WERI-Rb-1 (cell line): ENCODE data around the gene RPL35.
"Not testable (repeated sequence)": the region's sequence is repeated elsewhere in the genome, so short reads cannot be mapped to it uniquely, and the experiment has no call there.

Experiments used
- DNase-seq: peaks from one replicate; pipeline ENCODE4 v3.0.0-alpha.2; 2020
- H3K27ac ChIP-seq: fragments of 250-450 bp; sonication (Bioruptor Pico); 2 replicates; pipeline ENCODE4 v1.5.1; 2020; ENCODE audit warnings: mild to moderate bottlenecking, moderate library complexity
- H3K27me3 ChIP-seq: fragments of 250-450 bp; sonication (Bioruptor Pico); 2 replicates; pipeline ENCODE4 v1.5.1; 2021; ENCODE audit warnings: mild to moderate bottlenecking, low read depth, moderate library complexity; ENCODE audit not compliant: insufficient read depth, severe bottlenecking
- H3K36me3 ChIP-seq: fragments of 250-450 bp; sonication (Bioruptor Pico); 2 replicates; pipeline ENCODE4 v1.5.1; 2020; ENCODE audit warnings: mild to moderate bottlenecking, moderate library complexity
- H3K4me3 ChIP-seq: 2 replicates; pipeline ENCODE4 v1.5.1; 2011; ENCODE audit warnings: low read depth, mild to moderate bottlenecking, control low read depth, low read length
- H3K9me3 ChIP-seq: fragments of 250-450 bp; sonication (Bioruptor Pico); 2 replicates; pipeline ENCODE4 v1.5.1; 2021; ENCODE audit warnings: mild to moderate bottlenecking, moderate library complexity; ENCODE audit not compliant: severe bottlenecking
- TF ChIP-seq, protein P1 (sequence below): IDR thresholded peaks from 2 replicates; pipeline ENCODE4 v1.5.1; 2011; ENCODE audit warnings: low read depth, mild to moderate bottlenecking, control low read depth, inconsistent platforms, low read length

The RPL35 gene

GRCh38 chr9:124844291-124844690 is 17.5 kb downstream of the RPL35 start:
- H3K27me3 ChIP-seq = no peaks in the 10 kb centered on the region
- TF ChIP-seq, protein P1, sequence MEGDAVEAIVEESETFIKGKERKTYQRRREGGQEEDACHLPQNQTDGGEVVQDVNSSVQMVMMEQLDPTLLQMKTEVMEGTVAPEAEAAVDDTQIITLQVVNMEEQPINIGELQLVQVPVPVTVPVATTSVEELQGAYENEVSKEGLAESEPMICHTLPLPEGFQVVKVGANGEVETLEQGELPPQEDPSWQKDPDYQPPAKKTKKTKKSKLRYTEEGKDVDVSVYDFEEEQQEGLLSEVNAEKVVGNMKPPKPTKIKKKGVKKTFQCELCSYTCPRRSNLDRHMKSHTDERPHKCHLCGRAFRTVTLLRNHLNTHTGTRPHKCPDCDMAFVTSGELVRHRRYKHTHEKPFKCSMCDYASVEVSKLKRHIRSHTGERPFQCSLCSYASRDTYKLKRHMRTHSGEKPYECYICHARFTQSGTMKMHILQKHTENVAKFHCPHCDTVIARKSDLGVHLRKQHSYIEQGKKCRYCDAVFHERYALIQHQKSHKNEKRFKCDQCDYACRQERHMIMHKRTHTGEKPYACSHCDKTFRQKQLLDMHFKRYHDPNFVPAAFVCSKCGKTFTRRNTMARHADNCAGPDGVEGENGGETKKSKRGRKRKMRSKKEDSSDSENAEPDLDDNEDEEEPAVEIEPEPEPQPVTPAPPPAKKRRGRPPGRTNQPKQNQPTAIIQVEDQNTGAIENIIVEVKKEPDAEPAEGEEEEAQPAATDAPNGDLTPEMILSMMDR = no peak
- DNase-seq = no peak
- H3K27ac ChIP-seq = no peak overlapping the region
- H3K4me3 ChIP-seq = no peak overlapping the region
- no peaks in the 10 kb centered on the region for H3K36me3 ChIP-seq
- no peaks in the 10 kb centered on the region for H3K9me3 ChIP-seq

- Histone ChIP-seq H3K4me3 (no peak overlapping the region), H3K9me3 (no peaks in the 10 kb centered on the region), H3K27ac (no peak overlapping the region), H3K36me3 (no peaks in the 10 kb centered on the region), H3K27me3 (no peaks in the 10 kb centered on the region)
- TF ChIP-seq, protein P1 = no peak
- no peak for DNase-seq
Measured at GRCh38 chr9:124843456-124844034, 18.2 kb downstream of the RPL35 start.

- DNase-seq = no peak
- Histone ChIP-seq H3K4me3 (no peak overlapping the region), H3K27ac (no peak overlapping the region), H3K27me3 (no peaks in the 10 kb centered on the region), H3K36me3 (no peaks in the 10 kb centered on the region), H3K9me3 (no peaks in the 10 kb centered on the region)
- TF ChIP-seq, protein P1 = no peak
Measured at GRCh38 chr9:124841075-124841821, 20.5 kb downstream of the RPL35 start.

- Histone ChIP-seq H3K36me3 (no peaks in the 10 kb centered on the region), H3K27me3 (no peaks in the 10 kb centered on the region), H3K9me3 (no peaks in the 10 kb centered on the region), H3K27ac (no peak overlapping the region), H3K4me3 (no peak overlapping the region)
- no peak for DNase-seq
- TF ChIP-seq, protein P1 = peak; percentile 57
Measured at GRCh38 chr9:124840300-124840833, 21.4 kb downstream of the RPL35 start.

DNA sequence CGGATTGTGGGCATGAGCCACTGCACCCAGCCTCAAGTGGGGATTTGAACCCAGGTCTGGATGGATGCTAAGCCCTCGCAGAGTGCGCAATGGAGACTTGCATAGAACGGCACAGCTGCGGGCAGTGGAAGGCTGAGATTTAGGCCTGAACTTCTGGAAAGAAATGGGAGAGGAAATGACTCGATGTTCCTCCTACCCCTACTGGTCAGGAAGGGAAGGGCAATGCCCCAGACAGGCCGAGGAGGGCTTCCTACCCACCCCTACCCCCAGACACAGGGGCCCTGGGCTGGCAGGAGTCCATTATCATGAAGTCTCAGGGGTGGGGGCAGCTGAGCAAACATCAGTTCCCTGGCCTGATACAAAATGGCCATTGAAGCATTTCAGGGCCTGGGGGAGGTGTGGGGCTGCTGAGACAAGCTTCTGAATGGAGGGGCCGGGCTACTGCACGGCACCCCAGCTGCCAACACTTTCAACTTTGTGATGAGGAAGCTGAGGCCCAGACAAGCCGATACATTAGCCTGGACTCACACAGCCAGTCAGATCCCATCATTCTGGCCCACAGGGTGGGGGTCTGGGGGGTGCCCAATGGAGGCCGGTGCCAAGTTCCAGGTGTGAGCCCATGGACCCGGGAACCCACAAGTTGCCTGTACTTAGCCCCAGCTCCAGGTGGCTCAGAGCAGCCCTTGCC is 22.0 kb downstream of the RPL35 start:
- H3K27ac ChIP-seq = no peak overlapping the region

DNA sequence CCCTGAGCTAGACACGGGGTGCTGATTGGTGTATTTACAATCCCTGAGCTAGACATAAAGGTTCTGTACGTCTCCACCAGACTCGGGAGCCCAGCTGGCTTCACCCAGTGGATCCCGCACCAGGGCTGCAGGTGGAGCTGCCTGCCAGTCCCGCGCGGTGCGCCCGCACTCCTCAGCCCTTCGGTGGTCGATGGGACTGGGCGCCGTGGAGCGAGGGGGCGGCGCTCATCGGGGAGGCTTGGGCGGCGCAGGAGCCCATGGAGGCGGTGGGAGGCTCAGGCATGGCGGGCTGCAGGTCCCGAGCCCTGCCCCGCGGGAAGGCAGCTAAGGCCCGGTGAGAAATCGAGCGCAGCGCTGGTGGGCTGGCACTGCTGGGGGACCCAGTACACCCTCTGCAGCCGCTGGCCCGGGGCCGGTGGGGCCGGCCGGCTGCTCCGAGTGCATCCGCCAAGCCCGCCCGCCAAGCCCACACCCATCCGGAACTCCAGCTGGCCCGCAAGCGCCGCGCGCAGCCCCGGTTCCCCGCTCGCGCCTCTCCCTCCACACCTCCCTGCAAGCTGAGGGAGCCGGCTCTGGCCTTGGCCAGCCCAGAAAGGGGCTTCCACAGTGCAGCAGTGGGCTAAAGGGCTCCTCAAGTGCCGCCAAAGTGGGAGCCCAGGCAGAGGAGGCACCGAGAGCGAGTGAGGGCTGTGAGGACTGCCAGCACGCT is 23.0 kb downstream of the RPL35 start:
- DNase-seq, H3K27ac ChIP-seq, H3K36me3 ChIP-seq, H3K27me3 ChIP-seq, H3K4me3 ChIP-seq, H3K9me3 ChIP-seq: not testable (repeated sequence)

More for the DNA sequence above, 22.0 kb downstream of the RPL35 start:
- TF ChIP-seq, protein P1 = peak; percentile 85
- no peaks in the 10 kb centered on the region for H3K27me3 ChIP-seq
- H3K4me3 ChIP-seq = no peak overlapping the region
- H3K9me3 ChIP-seq = no peaks in the 10 kb centered on the region
- peak; percentile 64 for DNase-seq
- no peaks in the 10 kb centered on the region for H3K36me3 ChIP-seq

GRCh38 chr9:124838132-124838531 is 23.6 kb downstream of the RPL35 start:
- H3K36me3 ChIP-seq, H3K27ac ChIP-seq, H3K9me3 ChIP-seq, DNase-seq, H3K4me3 ChIP-seq, H3K27me3 ChIP-seq: not testable (repeated sequence)
